Esophagus squamous epithelium (tissue), 4 donors: ENCODE results near the gene TDRD9.

ENCODE experiments used
- CTCF ChIP-seq, 6 experiments: fragments of 450-650 bp in 4 of 6; fragments of 200-600 bp in 2 of 6; sonication (generic) in 2 of 6; IDR thresholded peaks; one replicate each; pipeline ENCODE4 v1.5.1; 2016 to 2019; ENCODE audit warnings: antibody characterized with exemption in 6 of 6, mild to moderate bottlenecking in 4 of 6, moderate library complexity in 4 of 6
- POLR2A ChIP-seq, 4 donors: fragments of 450-650 bp; IDR thresholded peaks; one replicate each; pipeline ENCODE4 v1.6.1; 2017; ENCODE audit warnings: antibody characterized with exemption in 4 of 4, mild to moderate bottlenecking in 4 of 4, moderate library complexity in 3 of 4

GRCh38 chr14:103890821-103891666 is 37.2 kb upstream of the TDRD9 start:
- TF ChIP-seq POLR2A (IDR thresholded peaks at IDR 0.05) (no peak), CTCF (IDR thresholded peaks at IDR 0.05) (no peak)
